Measurements from ENCODE around the gene FOXL1.
A peak's percentile ranks its signal among the peaks of the same experiment; 100 is the strongest.

Gene FOXL1

GRCh38 chr16:86562356-86562755 lies 16.0 kb upstream of the FOXL1 start:
- TF ChIP-seq CTCF (IDR thresholded peaks at IDR 0.05; ENCODE audit: low read length, missing control alignments) = no peak
- no peak overlapping the region for H3K4me3 ChIP-seq (replicated peaks; ENCODE audit: low read depth, low read length)
- DNase-seq (ENCODE audit: low read depth) = no peak

GRCh38 chr16:86563469-86564345 lies 14.6 kb upstream of the FOXL1 start:
- peak overlapping the region; percentile 47 for H3K4me3 ChIP-seq (replicated peaks; ENCODE audit: low read depth, low read length)
- peak; percentile 100 for TF ChIP-seq CTCF (IDR thresholded peaks at IDR 0.05; ENCODE audit: low read length, missing control alignments)
- DNase-seq (ENCODE audit: low read depth) = peak; percentile 91

DNA sequence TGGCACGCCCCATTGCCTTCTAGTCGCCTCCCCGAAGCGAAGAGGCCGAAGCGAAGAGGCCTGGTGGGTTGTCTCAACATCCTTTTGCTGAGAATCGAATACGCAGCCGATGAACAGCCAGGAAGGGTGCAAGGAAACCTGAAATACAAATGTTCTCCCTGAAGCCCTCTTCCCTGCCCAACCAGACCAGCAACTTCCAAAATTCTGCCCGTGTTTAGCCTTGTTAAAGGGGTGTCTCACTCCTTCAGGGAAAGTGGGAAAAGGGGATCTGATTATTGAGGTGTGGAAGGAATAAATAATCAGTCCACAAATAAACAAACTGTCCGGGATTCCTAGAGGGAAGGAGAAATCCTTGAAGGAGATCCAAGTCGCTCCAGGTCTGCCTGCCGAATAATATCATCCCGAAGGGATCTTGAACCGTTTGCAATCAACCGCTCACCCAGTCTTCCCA lies 13.1 kb upstream of the FOXL1 start:
- TF ChIP-seq CTCF (IDR thresholded peaks at IDR 0.05; ENCODE audit: low read length, missing control alignments) = no peak
- DNase-seq (ENCODE audit: low read depth) = no peak
- H3K4me3 ChIP-seq (replicated peaks; ENCODE audit: low read depth, low read length) = no peak overlapping the region

GRCh38 chr16:86565644-86566511 lies 12.5 kb upstream of the FOXL1 start:
- DNase-seq (ENCODE audit: low read depth) = no peak
- TF ChIP-seq CTCF (IDR thresholded peaks at IDR 0.05; ENCODE audit: low read length, missing control alignments) = no peak
- peak overlapping the region; percentile 77 for H3K4me3 ChIP-seq (replicated peaks; ENCODE audit: low read depth, low read length)

DNA sequence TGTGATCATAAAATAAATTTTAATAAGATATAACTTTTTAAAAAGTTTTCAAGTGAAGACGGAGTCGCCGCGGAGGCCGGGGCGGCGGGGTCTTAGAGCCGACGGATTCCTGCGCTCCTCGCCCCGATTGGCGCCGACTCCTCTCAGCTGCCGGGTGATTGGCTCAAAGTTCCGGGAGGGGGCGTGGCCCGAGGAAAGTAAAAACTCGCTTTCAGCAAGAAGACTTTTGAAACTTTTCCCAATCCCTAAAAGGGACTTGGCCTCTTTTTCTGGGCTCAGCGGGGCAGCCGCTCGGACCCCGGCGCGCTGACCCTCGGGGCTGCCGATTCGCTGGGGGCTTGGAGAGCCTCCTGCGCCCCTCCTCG lies 11.8 kb upstream of the FOXL1 start, which contains the start of gene FOXC2:
Gene FOXC2, plus strand, starts transcription at position 229 of the 365 bp plus-strand sequence. CDS start 507 bp downstream, outside the sequence.
- no peak for TF ChIP-seq CTCF (IDR thresholded peaks at IDR 0.05; ENCODE audit: low read length, missing control alignments)
- DNase-seq (ENCODE audit: low read depth) = peak; percentile 96
- H3K4me3 ChIP-seq (replicated peaks; ENCODE audit: low read depth, low read length) = peak within 1 kb of the TSS; percentile 77

GRCh38 chr16:86566966-86567700 lies 11.2 kb upstream of the FOXL1 start:
- peak overlapping the region; percentile 77 for H3K4me3 ChIP-seq (replicated peaks; ENCODE audit: low read depth, low read length)
- no peak for TF ChIP-seq CTCF (IDR thresholded peaks at IDR 0.05; ENCODE audit: low read length, missing control alignments)
- DNase-seq (ENCODE audit: low read depth) = peak; percentile 66

All from fibroblast of pulmonary artery (primary cell).